22Rv1 (cell line): ENCODE measurements around the gene DTD1.

Experiments
- CTCF ChIP-seq: fragments of 450-650 bp; IDR thresholded peaks from 2 replicates; pipeline ENCODE4 v1.5.1; 2017; ENCODE audit warnings: mild to moderate bottlenecking
- ZFX ChIP-seq: fragments of 450-650 bp; IDR thresholded peaks from 2 replicates; pipeline ENCODE4 v1.6.1; 2017; ENCODE audit warnings: antibody characterized with exemption, borderline replicate concordance

GRCh38 chr20:18678549-18679419 is 90.9 kb downstream of the DTD1 start:
- TF ChIP-seq CTCF (no peak), ZFX (no peak)
